ENCODE results near the gene YBX3.

DNA sequence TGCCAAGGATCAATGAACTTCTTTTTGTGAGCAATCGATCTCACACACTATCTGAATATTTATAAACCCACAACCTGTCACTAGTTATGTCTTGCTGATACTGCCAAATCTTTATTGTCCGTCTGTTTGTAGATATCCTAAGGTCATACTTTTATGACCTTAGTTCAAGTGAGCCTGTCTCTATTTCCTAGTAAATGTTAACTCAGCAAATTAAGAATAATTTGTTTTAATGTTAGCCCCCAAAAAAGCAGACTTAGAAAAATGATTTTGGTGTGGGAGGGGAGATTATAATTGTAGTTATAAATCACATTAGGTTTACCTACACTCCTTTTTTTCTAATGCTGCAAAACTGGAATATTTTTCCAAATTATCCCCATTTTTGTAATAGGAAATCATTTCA, 58.6 kb downstream of the YBX3 start:
- TF ChIP-seq, protein P1, sequence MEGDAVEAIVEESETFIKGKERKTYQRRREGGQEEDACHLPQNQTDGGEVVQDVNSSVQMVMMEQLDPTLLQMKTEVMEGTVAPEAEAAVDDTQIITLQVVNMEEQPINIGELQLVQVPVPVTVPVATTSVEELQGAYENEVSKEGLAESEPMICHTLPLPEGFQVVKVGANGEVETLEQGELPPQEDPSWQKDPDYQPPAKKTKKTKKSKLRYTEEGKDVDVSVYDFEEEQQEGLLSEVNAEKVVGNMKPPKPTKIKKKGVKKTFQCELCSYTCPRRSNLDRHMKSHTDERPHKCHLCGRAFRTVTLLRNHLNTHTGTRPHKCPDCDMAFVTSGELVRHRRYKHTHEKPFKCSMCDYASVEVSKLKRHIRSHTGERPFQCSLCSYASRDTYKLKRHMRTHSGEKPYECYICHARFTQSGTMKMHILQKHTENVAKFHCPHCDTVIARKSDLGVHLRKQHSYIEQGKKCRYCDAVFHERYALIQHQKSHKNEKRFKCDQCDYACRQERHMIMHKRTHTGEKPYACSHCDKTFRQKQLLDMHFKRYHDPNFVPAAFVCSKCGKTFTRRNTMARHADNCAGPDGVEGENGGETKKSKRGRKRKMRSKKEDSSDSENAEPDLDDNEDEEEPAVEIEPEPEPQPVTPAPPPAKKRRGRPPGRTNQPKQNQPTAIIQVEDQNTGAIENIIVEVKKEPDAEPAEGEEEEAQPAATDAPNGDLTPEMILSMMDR (IDR thresholded peaks at IDR 0.05) = no peak
- TF ChIP-seq SIN3A (IDR thresholded peaks at IDR 0.05; ENCODE audit: borderline replicate concordance, low read depth, low read length) (no peak), POLR2AphosphoS5 (IDR thresholded peaks at IDR 0.05; ENCODE audit: low read depth, low read length) (no peak), TCF12 (IDR thresholded peaks at IDR 0.05) (no peak), FOXJ3 (CRISPR knock-in tag; IDR thresholded peaks at IDR 0.05) (no peak), RCOR1 (IDR thresholded peaks at IDR 0.05; ENCODE audit: low read length) (no peak), SMC3 (IDR thresholded peaks at IDR 0.05; ENCODE audit: low read depth, low read length) (no peak), RAD21 (IDR thresholded peaks at IDR 0.05; ENCODE audit: low read length) (no peak), EZH2phosphoT487 (IDR thresholded peaks at IDR 0.05; ENCODE audit: borderline replicate concordance, low read depth) (no peak)
- TF ChIP-seq, protein P2, sequence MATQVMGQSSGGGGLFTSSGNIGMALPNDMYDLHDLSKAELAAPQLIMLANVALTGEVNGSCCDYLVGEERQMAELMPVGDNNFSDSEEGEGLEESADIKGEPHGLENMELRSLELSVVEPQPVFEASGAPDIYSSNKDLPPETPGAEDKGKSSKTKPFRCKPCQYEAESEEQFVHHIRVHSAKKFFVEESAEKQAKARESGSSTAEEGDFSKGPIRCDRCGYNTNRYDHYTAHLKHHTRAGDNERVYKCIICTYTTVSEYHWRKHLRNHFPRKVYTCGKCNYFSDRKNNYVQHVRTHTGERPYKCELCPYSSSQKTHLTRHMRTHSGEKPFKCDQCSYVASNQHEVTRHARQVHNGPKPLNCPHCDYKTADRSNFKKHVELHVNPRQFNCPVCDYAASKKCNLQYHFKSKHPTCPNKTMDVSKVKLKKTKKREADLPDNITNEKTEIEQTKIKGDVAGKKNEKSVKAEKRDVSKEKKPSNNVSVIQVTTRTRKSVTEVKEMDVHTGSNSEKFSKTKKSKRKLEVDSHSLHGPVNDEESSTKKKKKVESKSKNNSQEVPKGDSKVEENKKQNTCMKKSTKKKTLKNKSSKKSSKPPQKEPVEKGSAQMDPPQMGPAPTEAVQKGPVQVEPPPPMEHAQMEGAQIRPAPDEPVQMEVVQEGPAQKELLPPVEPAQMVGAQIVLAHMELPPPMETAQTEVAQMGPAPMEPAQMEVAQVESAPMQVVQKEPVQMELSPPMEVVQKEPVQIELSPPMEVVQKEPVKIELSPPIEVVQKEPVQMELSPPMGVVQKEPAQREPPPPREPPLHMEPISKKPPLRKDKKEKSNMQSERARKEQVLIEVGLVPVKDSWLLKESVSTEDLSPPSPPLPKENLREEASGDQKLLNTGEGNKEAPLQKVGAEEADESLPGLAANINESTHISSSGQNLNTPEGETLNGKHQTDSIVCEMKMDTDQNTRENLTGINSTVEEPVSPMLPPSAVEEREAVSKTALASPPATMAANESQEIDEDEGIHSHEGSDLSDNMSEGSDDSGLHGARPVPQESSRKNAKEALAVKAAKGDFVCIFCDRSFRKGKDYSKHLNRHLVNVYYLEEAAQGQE (IDR thresholded peaks at IDR 0.05; ENCODE audit: low read depth, low read length) = no peak
- TF ChIP-seq, protein P3, sequence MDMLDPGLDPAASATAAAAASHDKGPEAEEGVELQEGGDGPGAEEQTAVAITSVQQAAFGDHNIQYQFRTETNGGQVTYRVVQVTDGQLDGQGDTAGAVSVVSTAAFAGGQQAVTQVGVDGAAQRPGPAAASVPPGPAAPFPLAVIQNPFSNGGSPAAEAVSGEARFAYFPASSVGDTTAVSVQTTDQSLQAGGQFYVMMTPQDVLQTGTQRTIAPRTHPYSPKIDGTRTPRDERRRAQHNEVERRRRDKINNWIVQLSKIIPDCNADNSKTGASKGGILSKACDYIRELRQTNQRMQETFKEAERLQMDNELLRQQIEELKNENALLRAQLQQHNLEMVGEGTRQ (IDR thresholded peaks at IDR 0.05; ENCODE audit: borderline replicate concordance, low read depth, low read length) = no peak
- TF ChIP-seq, protein P4, sequence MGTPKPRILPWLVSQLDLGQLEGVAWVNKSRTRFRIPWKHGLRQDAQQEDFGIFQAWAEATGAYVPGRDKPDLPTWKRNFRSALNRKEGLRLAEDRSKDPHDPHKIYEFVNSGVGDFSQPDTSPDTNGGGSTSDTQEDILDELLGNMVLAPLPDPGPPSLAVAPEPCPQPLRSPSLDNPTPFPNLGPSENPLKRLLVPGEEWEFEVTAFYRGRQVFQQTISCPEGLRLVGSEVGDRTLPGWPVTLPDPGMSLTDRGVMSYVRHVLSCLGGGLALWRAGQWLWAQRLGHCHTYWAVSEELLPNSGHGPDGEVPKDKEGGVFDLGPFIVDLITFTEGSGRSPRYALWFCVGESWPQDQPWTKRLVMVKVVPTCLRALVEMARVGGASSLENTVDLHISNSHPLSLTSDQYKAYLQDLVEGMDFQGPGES (IDR thresholded peaks at IDR 0.05; ENCODE audit: low read depth, low read length) = no peak
- TF ChIP-seq, protein P5, sequence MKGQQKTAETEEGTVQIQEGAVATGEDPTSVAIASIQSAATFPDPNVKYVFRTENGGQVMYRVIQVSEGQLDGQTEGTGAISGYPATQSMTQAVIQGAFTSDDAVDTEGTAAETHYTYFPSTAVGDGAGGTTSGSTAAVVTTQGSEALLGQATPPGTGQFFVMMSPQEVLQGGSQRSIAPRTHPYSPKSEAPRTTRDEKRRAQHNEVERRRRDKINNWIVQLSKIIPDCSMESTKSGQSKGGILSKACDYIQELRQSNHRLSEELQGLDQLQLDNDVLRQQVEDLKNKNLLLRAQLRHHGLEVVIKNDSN (IDR thresholded peaks at IDR 0.05; ENCODE audit: borderline replicate concordance, low read depth) = no peak
- TF ChIP-seq, protein P6, sequence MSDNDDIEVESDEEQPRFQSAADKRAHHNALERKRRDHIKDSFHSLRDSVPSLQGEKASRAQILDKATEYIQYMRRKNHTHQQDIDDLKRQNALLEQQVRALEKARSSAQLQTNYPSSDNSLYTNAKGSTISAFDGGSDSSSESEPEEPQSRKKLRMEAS (IDR thresholded peaks at IDR 0.05; ENCODE audit: low read depth) = no peak
